IPS DF 6.9 (cell line): ENCODE results near the gene SETBP1.

Source experiments
- DNase-seq: peaks from one replicate; pipeline ENCODE4 v3.0.0-alpha.2; 2013; ENCODE audit warnings: low read depth, low spot score
- H3K27ac ChIP-seq: one replicate; pipeline ENCODE4 v1.5.1; 2013; ENCODE audit warnings: low read length, control low read depth
- H3K27me3 ChIP-seq: 2 replicates; pipeline ENCODE4 v1.6.1; 2013; ENCODE audit warnings: mild to moderate bottlenecking, low read length; ENCODE audit not compliant: control insufficient read depth, insufficient read depth
- H3K36me3 ChIP-seq: 2 replicates; pipeline ENCODE4 v1.6.1; 2013; ENCODE audit warnings: low read length; ENCODE audit not compliant: control insufficient read depth, insufficient read depth
- H3K4me1 ChIP-seq: 2 replicates; pipeline ENCODE4 v1.6.1; 2013; ENCODE audit warnings: low read length; ENCODE audit not compliant: control insufficient read depth, insufficient read depth
- H3K4me3 ChIP-seq: 2 replicates; pipeline ENCODE4 v1.5.1; 2013; ENCODE audit warnings: mild to moderate bottlenecking, low read length
- H3K9me3 ChIP-seq: 2 replicates; pipeline ENCODE4 v1.6.1; 2013; ENCODE audit warnings: low read length, inconsistent platforms; ENCODE audit not compliant: control insufficient read depth, insufficient read depth
- WGBS: extraction: QIAGEN DNeasy Blood & Tissue Kit; methylation state at CpG from one replicate; pipeline ENCODE4 v1.1.7; 2013; ENCODE audit warnings: mixed read lengths, missing lambda C conversion rate; ENCODE audit not compliant: insufficient read length, insufficient coverage; 5-methylcytosine and 5-hydroxymethylcytosine counted together

The SETBP1 gene

DNA sequence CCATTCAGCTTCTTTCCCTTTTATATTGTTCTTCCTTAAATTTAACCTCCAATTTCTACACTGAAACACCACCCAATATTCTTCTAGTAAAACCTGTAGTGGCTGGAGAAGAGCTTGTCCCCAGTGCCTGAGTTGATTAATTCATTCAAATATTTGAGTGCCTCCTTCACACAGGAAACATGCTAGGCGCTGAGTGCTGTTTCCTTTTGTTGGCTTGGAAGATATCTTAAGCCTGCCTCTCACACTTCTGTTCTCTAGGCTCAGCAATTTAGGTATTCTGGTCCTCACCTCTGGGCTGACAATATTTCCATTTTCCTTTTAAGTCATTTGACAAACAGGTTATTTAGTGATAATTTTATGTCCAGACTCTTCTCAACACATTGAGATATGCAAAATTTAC is 185.4 kb downstream of the SETBP1 start:
- H3K36me3 ChIP-seq, result no peaks in the 10 kb centered on the region
- no peaks in the 10 kb centered on the region for H3K27me3 ChIP-seq
- DNase-seq, result no peak
- H3K4me3 ChIP-seq, result no peak overlapping the region
- no peak overlapping the region for H3K27ac ChIP-seq
- WGBS, result no CpG with 5 or more reads among the region's 1 CpG
- H3K4me1 ChIP-seq, result no peaks in the 10 kb centered on the region
- H3K9me3 ChIP-seq, result no peaks in the 10 kb centered on the region

DNA sequence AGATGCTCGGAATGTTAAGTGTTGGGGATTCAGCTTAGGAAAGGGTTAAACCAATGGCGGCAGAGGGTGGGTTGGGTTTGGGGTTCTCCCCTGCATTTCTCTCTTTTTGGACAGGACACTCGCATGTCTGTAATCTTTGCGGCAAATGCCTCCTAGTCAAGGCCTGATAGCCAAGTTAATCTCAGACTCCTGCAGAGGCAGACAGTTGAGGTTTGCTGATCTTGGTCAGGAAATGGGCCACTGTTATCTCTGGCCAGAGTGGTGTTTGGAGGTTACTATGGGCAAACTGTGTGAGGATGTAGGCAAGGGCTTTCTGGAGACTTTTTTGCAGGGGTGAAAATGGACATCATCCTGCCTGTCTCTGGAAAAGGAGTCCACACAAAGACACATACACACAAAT is 188.8 kb downstream of the SETBP1 start:
- Histone ChIP-seq H3K9me3 (no peaks in the 10 kb centered on the region), H3K4me3 (no peak overlapping the region), H3K36me3 (no peaks in the 10 kb centered on the region), H3K4me1 (no peaks in the 10 kb centered on the region), H3K27me3 (no peaks in the 10 kb centered on the region), H3K27ac (no peak overlapping the region)
- DNase-seq, result no peak
- WGBS, result no CpG with 5 or more reads among the region's 4 CpGs

DNA sequence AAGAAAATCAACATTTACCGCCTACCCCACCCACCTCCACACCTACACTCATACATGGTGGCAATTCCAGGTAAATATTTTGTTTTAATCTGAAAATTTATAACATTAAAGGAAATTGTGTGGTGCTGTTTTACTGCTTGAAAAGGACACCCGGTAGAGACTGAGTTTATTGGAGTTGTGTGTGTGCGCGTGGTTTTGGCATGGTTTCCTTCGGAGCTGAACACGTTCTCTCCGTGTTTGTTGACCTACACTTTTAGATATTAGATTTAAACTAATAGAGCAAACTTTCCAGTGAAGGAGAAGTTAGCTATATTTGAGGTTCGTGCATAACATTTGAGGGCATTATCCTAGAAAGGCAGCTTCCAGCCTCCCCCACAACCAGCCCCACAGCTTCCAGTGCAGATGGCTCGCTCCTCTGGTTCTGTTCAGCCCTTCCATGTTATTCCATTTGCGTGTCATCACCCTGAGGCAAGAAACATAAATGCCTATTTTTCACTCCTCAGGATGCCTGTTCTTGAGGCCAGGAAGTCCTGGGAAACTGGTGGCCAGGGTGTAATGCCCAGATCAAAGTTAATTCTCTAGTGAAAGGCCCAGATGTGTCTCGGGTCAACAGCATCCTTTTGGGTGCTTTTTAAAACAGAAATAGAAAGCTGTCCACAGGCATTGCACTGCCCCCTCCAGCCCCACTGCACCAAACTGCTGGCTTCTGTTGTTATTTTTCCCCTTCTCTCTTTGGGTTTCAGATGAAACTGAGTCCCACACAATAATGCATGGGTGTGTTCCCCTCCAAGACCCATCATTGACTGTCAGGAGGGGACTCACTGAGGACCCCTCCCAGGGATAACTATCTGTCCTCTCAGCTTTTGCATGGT is 190.2 kb downstream of the SETBP1 start:
- Histone ChIP-seq H3K27ac (no peak overlapping the region), H3K9me3 (no peaks in the 10 kb centered on the region), H3K4me3 (no peak overlapping the region), H3K4me1 (no peaks in the 10 kb centered on the region), H3K27me3 (no peaks in the 10 kb centered on the region), H3K36me3 (no peaks in the 10 kb centered on the region)
- DNase-seq, result no peak
- 100% methylated on average over 1 of the region's 11 CpGs for WGBS

DNA sequence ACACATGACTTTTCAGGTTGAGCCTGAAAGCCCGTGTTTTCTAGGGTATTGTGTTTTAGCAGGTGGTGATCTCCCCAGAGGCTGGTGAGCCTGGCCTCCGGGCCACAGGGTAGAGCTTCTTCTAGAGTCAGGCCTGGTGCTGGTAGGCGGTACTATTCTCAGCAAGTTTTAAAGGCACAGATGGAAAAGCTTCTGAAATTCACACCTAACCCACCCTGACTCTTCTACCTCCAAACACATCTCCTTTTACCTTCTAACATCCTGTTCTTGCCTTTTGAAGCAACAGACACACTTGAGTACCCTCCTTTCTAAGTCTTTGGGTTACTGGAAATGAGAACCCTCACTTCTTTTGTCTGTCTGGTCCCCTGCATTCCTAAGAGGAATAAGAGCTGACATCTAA is 191.1 kb downstream of the SETBP1 start:
- H3K4me3 ChIP-seq, result no peak overlapping the region
- DNase-seq, result no peak
- H3K27ac ChIP-seq, result no peak overlapping the region
- WGBS, result no CpG with 5 or more reads among the region's 3 CpGs
- H3K36me3 ChIP-seq, result no peaks in the 10 kb centered on the region
- no peaks in the 10 kb centered on the region for H3K27me3 ChIP-seq
- H3K9me3 ChIP-seq, result no peaks in the 10 kb centered on the region
- no peaks in the 10 kb centered on the region for H3K4me1 ChIP-seq

DNA sequence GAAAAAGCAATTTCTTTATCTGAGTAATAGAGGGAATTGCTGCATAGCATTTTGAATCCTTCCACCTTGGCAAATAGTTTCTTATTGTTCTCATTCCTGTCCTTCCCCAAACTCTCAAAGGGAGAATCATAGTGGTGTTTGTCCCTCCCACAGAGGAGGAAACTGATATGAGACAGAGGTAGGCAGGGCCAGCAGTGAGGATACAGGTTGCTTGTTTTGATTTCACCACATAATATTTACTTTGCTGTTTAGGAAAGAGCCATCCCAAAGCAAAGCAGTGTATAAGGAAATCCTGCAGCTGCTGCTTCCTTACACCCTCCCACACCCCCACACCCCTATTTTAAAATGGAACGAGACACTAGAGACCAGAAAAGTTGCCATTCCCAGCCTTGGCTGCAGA is 195.3 kb downstream of the SETBP1 start:
- H3K4me1 ChIP-seq, result no peaks in the 10 kb centered on the region
- no CpG with 5 or more reads among the region's 1 CpG for WGBS

DNA sequence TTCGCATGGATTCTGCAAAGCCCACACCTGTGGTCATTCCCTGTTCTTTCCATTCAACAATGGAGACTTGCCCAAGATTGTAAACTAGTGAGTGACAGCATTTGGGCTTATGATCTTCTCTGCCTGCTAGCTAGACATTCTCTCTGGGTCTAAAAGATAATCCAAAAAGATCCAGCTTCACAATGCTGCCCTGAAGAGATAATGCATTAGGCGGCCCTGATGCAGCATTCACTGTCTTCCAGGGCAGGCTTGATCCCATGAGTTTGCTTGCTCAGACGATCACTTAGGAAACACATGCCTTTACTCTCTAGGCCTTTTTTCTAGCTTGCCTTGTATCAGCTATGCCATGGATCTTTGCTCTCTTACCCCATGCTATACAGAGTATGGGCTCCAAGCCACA is 196.1 kb downstream of the SETBP1 start:
- WGBS, result no CpG with 5 or more reads among the region's 3 CpGs
- no peaks in the 10 kb centered on the region for H3K27me3 ChIP-seq
- no peak for DNase-seq
- H3K36me3 ChIP-seq, result no peaks in the 10 kb centered on the region
- H3K27ac ChIP-seq, result no peak overlapping the region
- no peaks in the 10 kb centered on the region for H3K9me3 ChIP-seq
- no peak overlapping the region for H3K4me3 ChIP-seq
- H3K4me1 ChIP-seq, result no peaks in the 10 kb centered on the region

More for the DNA sequence above, 195.3 kb downstream of the SETBP1 start:
- Histone ChIP-seq H3K9me3 (no peaks in the 10 kb centered on the region), H3K36me3 (no peaks in the 10 kb centered on the region), H3K27me3 (no peaks in the 10 kb centered on the region), H3K4me3 (no peak overlapping the region), H3K27ac (no peak overlapping the region)
- no peak for DNase-seq

DNA sequence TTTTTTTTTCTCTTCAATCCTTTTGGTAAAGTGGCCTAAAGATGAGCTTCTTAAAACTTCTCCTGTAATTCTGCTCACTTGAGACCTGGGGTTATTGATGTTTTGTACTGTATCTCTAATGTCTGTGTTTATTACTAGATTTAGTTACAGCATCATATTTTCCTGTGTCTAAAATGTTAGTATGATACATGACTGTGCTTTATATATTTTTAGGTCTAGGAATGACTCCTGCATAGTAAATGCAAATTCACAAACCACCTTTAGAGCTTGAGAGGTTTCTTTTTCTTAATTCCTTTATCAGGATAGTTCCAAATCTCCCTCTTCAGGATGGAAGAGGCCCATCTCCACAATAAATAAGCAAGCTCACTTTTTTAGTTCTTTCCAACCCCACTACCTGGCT is 197.6 kb downstream of the SETBP1 start:
- no peaks in the 10 kb centered on the region for H3K36me3 ChIP-seq
- H3K27ac ChIP-seq, result no peak overlapping the region
- no peaks in the 10 kb centered on the region for H3K27me3 ChIP-seq
- H3K4me3 ChIP-seq, result no peak overlapping the region
- H3K4me1 ChIP-seq, result no peaks in the 10 kb centered on the region
- no peaks in the 10 kb centered on the region for H3K9me3 ChIP-seq
- DNase-seq, result no peak

DNA sequence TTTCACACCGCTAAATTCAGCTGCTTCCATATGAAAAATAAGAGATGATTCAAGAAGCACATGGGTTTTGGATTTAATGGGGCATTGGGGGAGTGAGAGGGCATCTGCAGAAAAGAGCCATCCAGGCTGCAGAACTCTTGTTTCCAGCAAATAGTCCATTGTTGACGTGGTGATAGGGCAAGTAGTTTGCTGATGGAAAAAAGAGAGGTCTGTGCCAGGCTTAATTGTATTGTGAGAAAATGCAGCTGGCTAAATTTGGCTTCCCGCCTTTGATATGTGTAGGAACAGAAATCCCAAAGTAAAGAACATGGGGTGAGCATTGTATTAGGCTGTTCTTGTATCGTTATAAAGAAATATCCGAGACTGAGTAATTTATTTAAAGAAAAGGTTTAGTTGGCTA is 199.5 kb downstream of the SETBP1 start:
- Histone ChIP-seq H3K4me1 (no peaks in the 10 kb centered on the region), H3K4me3 (no peak overlapping the region), H3K9me3 (no peaks in the 10 kb centered on the region), H3K36me3 (no peaks in the 10 kb centered on the region), H3K27ac (no peak overlapping the region), H3K27me3 (no peaks in the 10 kb centered on the region)
- no peak for DNase-seq
- no CpG with 5 or more reads among the region's 5 CpGs for WGBS

DNA sequence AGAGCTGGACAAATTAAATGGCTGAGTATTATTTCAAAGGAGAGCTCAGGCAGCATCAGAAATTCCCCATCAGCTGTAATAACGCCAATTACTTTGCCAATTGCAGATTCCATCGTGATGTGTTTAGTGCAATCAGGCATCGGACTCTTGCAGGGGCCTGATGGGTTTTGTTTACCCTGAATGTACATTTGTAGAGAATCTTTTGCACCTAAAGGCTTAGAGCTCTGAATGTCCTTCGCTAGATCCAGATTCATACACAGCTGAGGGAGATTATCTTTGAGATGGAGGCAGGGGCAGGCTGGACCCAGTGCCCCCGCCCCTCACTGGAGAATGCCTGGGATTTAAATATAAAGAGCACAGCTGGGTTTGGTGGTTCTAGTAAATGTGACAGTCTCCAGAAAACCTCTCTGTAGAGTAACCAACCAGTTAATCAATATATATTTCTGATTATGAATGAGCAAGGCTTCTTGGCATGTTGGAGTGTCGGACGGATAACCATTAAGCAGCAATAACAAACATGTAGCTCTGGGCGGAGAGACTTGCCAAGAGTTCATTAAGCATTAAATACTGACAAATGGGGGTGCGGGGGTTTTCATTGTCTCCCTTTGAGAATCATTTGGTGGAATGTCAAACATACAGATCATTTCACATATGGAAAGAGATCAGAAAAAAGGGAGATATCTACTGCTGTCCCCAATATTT is 200.9 kb downstream of the SETBP1 start:
- H3K9me3 ChIP-seq, result no peaks in the 10 kb centered on the region
- no CpG with 5 or more reads among the region's 9 CpGs for WGBS
- no peak overlapping the region for H3K4me3 ChIP-seq
- H3K27me3 ChIP-seq, result no peaks in the 10 kb centered on the region
- H3K27ac ChIP-seq, result no peak overlapping the region
- no peaks in the 10 kb centered on the region for H3K36me3 ChIP-seq
- DNase-seq, result no peak
- no peaks in the 10 kb centered on the region for H3K4me1 ChIP-seq

DNA sequence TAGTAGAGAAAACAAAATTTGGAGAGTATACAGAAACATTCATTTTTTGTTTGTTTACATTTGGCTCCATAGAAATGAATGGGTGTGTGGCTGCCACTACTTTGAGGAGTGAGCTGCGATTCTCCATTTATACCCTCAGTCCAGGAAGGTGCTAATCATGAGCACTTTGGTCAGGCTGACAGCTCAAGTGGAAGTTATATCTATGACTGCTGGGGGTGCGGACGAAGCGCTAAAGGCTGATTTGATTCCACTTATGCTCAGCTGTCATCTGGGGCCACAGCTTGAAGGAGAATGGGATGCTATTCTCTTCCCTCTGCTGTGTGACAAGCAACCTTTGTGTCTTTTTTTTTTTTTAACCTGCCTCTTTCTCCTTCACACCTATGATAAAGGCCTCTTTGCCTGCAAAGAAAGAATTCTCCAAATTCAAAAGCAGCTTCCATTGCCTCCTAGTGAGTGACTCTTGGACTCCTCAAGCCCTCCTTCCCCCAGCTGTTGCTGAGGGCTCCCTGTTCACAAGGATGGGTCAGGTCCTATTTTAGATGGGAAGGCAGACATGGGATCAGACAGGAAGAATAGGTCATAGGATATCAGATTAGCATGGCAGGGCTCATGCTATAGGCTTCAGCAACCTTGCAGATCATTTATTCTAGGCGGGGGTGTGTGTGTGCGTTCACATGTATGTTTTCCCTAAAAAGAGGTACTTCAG is 201.6 kb downstream of the SETBP1 start:
- no CpG with 5 or more reads among the region's 6 CpGs for WGBS
- no peak for DNase-seq
- Histone ChIP-seq H3K9me3 (no peaks in the 10 kb centered on the region), H3K27ac (no peak overlapping the region), H3K4me1 (no peaks in the 10 kb centered on the region), H3K27me3 (no peaks in the 10 kb centered on the region), H3K36me3 (no peaks in the 10 kb centered on the region), H3K4me3 (no peak overlapping the region)
